ENCODE results near the gene MAST2. TPM values are rescaled to one million over a fixed set of nuclear protein-coding genes. Genes with fewer than 3 reads are reported as not detected.

Gene MAST2
- total RNA-seq, 1 experiment from 2014 or later = 41.9 TPM

- no peaks in the 10 kb centered on the region for H4K20me1 ChIP-seq (ENCODE audit: insufficient read depth)
- CTCF ChIA-PET = no interaction called here
- H3K79me2 ChIP-seq (ENCODE audit: insufficient read depth, low read length) = peaks cover 52% of the 10 kb centered on the region
- H3K4me3 ChIP-seq (replicated peaks in 1 of 2; ENCODE audit: low read depth in 1 of 2, low read length in 2 of 2) = no peak overlapping the region
- ATAC-seq (no peak), DNase-seq (ENCODE audit: low read depth, low spot score) (no peak)
- no peaks in the 10 kb centered on the region for H3K9me2 ChIP-seq (ENCODE audit: insufficient read depth)
- POLR2A ChIA-PET = interaction anchor here (1.5 kb wide), 1 partner anchor 292 kb away, joined by 3 read pairs; no protein-coding TSS in a partner anchor
- H3K27me3 ChIP-seq (ENCODE audit: insufficient read depth, low read length) = no peaks in the 10 kb centered on the region
- TF ChIP-seq SRF (IDR thresholded peaks at IDR 0.05; ENCODE audit: low read depth) = no peak
- no peak for TF ChIP-seq FOSL1 (IDR thresholded peaks at IDR 0.05; ENCODE audit: low read depth)
- no peak for TF ChIP-seq CEBPB (IDR thresholded peaks at IDR 0.05; ENCODE audit: low read depth)
- no peak for TF ChIP-seq POLR2A (IDR thresholded peaks at IDR 0.05; ENCODE audit: borderline replicate concordance, extremely low read depth, insufficient read depth, insufficient read length)
- TF ChIP-seq REST (IDR thresholded peaks at IDR 0.05; ENCODE audit: low read depth) = no peak
- intact Hi-C loops (cut with micrococcal nuclease) = no loop called here
- RAD21 ChIA-PET (ENCODE audit: low non-redundant PET in 1 of 2, low total read pairs in 2 of 2, uncharacterized antibody in 2 of 2, unreplicated experiment in 2 of 2) = no interaction called here
- no peaks in the 10 kb centered on the region for H3K9me3 ChIP-seq (ENCODE audit: control insufficient read depth in 1 of 2, insufficient read depth in 1 of 2, low read depth in 1 of 2, low read length in 2 of 2)
- H2AFZ ChIP-seq (ENCODE audit: low read depth, low read length, poor library complexity, severe bottlenecking) = no peak overlapping the region
- H3K36me3 ChIP-seq (ENCODE audit: control insufficient read depth in 1 of 2, insufficient read depth in 2 of 2, low read length in 2 of 2) = no peaks in the 10 kb centered on the region; a peak in 1 of 4 replicates
- peaks cover 26 to 38% of the 10 kb centered on the region in 2 experiments for H3K4me1 ChIP-seq (ENCODE audit: control insufficient read depth in 1 of 2, insufficient read depth in 2 of 2, low read length in 2 of 2)
- H3K4me2 ChIP-seq (ENCODE audit: low read length) = peak overlapping the region; percentile 77
- H3K27ac ChIP-seq (ENCODE audit: low read depth, low read length) = peak overlapping the region; percentile 80; the same call in 1 of the 2 replicates
- H3K9ac ChIP-seq (ENCODE audit: low read length) = peak overlapping the region; percentile 53; the same call in 1 of the 2 replicates
- no TSS peak for BruUV-seq (replicated peaks)
Observed at GRCh38 chr1:45891087-45891486, 87.7 kb downstream of the MAST2 start.
